ENCODE results near the gene UBASH3A. TPM values are rescaled to one million over a fixed set of nuclear protein-coding genes. Genes with fewer than 3 reads are reported as not detected.

The UBASH3A gene
- total RNA-seq, 2 experiments from 2014 or later, result 59.7 to 60.8 TPM

GRCh38 chr21:42401820-42402251, 1.9 kb upstream of the UBASH3A start:
- DNase-seq, result no peak
- Mint-ChIP-seq H3K4me3 (peak overlapping the region; percentile 65), H3K36me3 (ENCODE audit: low read depth) (peaks cover 28% of the 10 kb centered on the region), H3K9me3 (peaks cover 7% of the 10 kb centered on the region), H3K27ac (peak overlapping the region; percentile 96), H3K4me1 (ENCODE audit: low read depth) (peaks cover 79% of the 10 kb centered on the region), H3K27me3 (no peaks in the 10 kb centered on the region)
- Histone ChIP-seq H3K9me3 (ENCODE audit: control insufficient read depth in 1 of 2, insufficient read depth in 1 of 2, low read length in 2 of 2) (peaks cover 0 to 8% of the 10 kb centered on the region in 2 experiments), H3K4me3 (ENCODE audit: low read length) (no peak overlapping the region), H3K27me3 (ENCODE audit: control insufficient read depth in 1 of 2, insufficient read depth in 2 of 2, low read length in 2 of 2) (no peaks in the 10 kb centered on the region), H3K36me3 (ENCODE audit: insufficient read depth, low read length) (peaks cover 2% of the 10 kb centered on the region), H3K27ac (ENCODE audit: low read depth in 1 of 2, low read length in 2 of 2) (peak overlapping the region in 1 of 2 donors; percentile 18), H3K4me1 (ENCODE audit: insufficient read depth, low read length) (peaks cover 59% of the 10 kb centered on the region)
- ChIA-PET POLR2A (interaction anchor here (1.8 to 5.8 kb wide), 5 partner anchors 8 to 49 kb away, joined by 5 to 208 read pairs (median 7); partner anchors contain the start of gene TMPRSS3), CTCF (interaction anchor here (0.9 kb wide), 1 partner anchor 13 kb away, joined by 3 read pairs; no protein-coding TSS in a partner anchor)
- no peak for ATAC-seq (ENCODE audit: poor library complexity)
- TF ChIP-seq CTCF (IDR thresholded peaks at IDR 0.05), result no peak
- intact Hi-C loops (cut with DNase I, micrococcal nuclease), result loop anchor here in 1 of 2 experiments (5.0 kb wide), 1 partner anchor 65 kb away; no protein-coding TSS in a partner anchor

- Mint-ChIP-seq H3K27me3 (no peaks in the 10 kb centered on the region), H3K36me3 (ENCODE audit: low read depth) (peaks cover 44% of the 10 kb centered on the region), H3K27ac (peak overlapping the region; percentile 96), H3K4me3 (peak overlapping the region; percentile 92), H3K9me3 (peaks cover 7% of the 10 kb centered on the region), H3K4me1 (ENCODE audit: low read depth) (peaks cover 79% of the 10 kb centered on the region)
- DNase-seq (peak in 4 of 14 experiments; percentile 22 to 40 (median 39)), ATAC-seq (ENCODE audit: poor library complexity) (peak; percentile 5)
- ChIA-PET POLR2A (interaction anchor here (0.6 to 5.8 kb wide), 26 partner anchors 9 to 479 kb away, joined by 3 to 208 read pairs (median 5); partner anchors contain the start of genes SLC37A1 and TMPRSS3), CTCF (interaction anchor here (0.9 to 3.2 kb wide), 6 partner anchors 9 to 23 kb away, joined by 3 to 11 read pairs (median 4); no protein-coding TSS in a partner anchor)
- no peak for TF ChIP-seq CTCF (IDR thresholded peaks at IDR 0.05)
- Histone ChIP-seq H3K4me1 (ENCODE audit: insufficient read depth, low read length) (peaks cover 68% of the 10 kb centered on the region), H3K36me3 (ENCODE audit: insufficient read depth, low read length) (peaks cover 26% of the 10 kb centered on the region), H3K27ac (ENCODE audit: low read depth in 1 of 2, low read length in 2 of 2) (peak overlapping the region; percentile 79 to 85), H3K9me3 (ENCODE audit: control insufficient read depth in 1 of 2, insufficient read depth in 1 of 2, low read length in 2 of 2) (peaks cover 0 to 8% of the 10 kb centered on the region in 2 experiments), H3K27me3 (ENCODE audit: control insufficient read depth in 1 of 2, insufficient read depth in 2 of 2, low read length in 2 of 2) (no peaks in the 10 kb centered on the region), H3K4me3 (ENCODE audit: low read length) (peak overlapping the region; percentile 78)
- intact Hi-C loops (cut with DNase I, micrococcal nuclease), result loop anchor here in 1 of 2 experiments (1.0 to 5.0 kb wide), 2 partner anchors 21 to 67 kb away; no protein-coding TSS in a partner anchor
Measured at GRCh38 chr21:42404539-42404938, 837 bp downstream of the UBASH3A start.

GRCh38 chr21:42405064-42406013, 1.6 kb downstream of the UBASH3A start:
- H3K27me3 ChIP-seq (ENCODE audit: control insufficient read depth in 1 of 2, insufficient read depth in 2 of 2, low read length in 2 of 2), result no peaks in the 10 kb centered on the region
- peak overlapping the region; percentile 79 to 85 for H3K27ac ChIP-seq (ENCODE audit: low read depth in 1 of 2, low read length in 2 of 2)
- ChIA-PET CTCF (interaction anchor here (0.9 to 3.2 kb wide), 5 partner anchors 9 to 24 kb away, joined by 3 to 11 read pairs (median 4); no protein-coding TSS in a partner anchor), POLR2A (interaction anchor here (0.6 to 5.8 kb wide), 14 partner anchors 8 to 493 kb away, joined by 3 to 208 read pairs (median 6); partner anchors contain the start of genes SLC37A1 and TMPRSS3)
- Mint-ChIP-seq H3K4me1 (ENCODE audit: low read depth) (peaks cover 79% of the 10 kb centered on the region), H3K27ac (peak overlapping the region; percentile 96), H3K36me3 (ENCODE audit: low read depth) (peaks cover 44% of the 10 kb centered on the region), H3K27me3 (no peaks in the 10 kb centered on the region), H3K9me3 (peaks cover 7% of the 10 kb centered on the region), H3K4me3 (peak overlapping the region; percentile 92)
- DNase-seq (peak in 1 of 14 experiments; percentile 36), ATAC-seq (ENCODE audit: poor library complexity) (no peak)
- no peak for TF ChIP-seq CTCF (IDR thresholded peaks at IDR 0.05)
- peak overlapping the region; percentile 78 for H3K4me3 ChIP-seq (ENCODE audit: low read length)
- H3K9me3 ChIP-seq (ENCODE audit: control insufficient read depth in 1 of 2, insufficient read depth in 1 of 2, low read length in 2 of 2), result peaks cover 0 to 8% of the 10 kb centered on the region in 2 experiments
- peaks cover 34% of the 10 kb centered on the region for H3K36me3 ChIP-seq (ENCODE audit: insufficient read depth, low read length)
- intact Hi-C loops (cut with DNase I, micrococcal nuclease), result loop anchor here (1.0 to 2.0 kb wide), 2 partner anchors 10 to 19 kb away; no protein-coding TSS in a partner anchor
- H3K4me1 ChIP-seq (ENCODE audit: insufficient read depth, low read length), result peaks cover 70% of the 10 kb centered on the region

Data from CD4-positive, alpha-beta T cell (primary cell).